ENCODE data around the gene HSD17B2. TPM values are rescaled to one million over a fixed set of nuclear protein-coding genes. Genes with fewer than 3 reads are reported as not detected.

HSD17B2 gene
- polyA plus RNA-seq, 1 of the 3 experiments (the other 2 are of a cell fraction): not detected

DNA sequence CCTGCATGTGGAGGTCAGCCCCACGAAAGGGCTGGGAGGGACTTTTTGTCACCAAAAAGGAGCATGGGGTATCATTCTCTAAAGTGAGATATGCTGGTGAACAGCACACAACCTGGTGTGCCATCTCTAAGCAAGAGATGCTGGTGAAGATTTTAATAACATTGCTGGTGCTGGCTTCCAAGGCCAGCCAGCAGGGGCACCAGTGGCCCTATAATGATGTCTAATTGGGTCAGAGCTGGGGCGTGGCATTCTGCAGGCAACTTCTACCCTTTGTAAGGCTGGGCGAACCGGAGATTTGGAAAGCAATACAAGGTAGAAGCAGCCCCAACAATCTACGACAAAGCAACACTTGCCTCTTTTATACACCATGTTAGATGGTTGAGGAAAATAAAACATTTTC lies 40.6 kb upstream of the HSD17B2 start:
- WGBS (ENCODE audit: low lambda C conversion rate): 61% methylated on average over 5 of the region's 5 CpGs
- no peaks in the 10 kb centered on the region for H3K79me2 ChIP-seq (ENCODE audit: insufficient read depth)
- H3K27ac ChIP-seq (ENCODE audit: low read depth in 2 of 2, low read length in 1 of 2): no peak overlapping the region
- TF ChIP-seq, protein P1, sequence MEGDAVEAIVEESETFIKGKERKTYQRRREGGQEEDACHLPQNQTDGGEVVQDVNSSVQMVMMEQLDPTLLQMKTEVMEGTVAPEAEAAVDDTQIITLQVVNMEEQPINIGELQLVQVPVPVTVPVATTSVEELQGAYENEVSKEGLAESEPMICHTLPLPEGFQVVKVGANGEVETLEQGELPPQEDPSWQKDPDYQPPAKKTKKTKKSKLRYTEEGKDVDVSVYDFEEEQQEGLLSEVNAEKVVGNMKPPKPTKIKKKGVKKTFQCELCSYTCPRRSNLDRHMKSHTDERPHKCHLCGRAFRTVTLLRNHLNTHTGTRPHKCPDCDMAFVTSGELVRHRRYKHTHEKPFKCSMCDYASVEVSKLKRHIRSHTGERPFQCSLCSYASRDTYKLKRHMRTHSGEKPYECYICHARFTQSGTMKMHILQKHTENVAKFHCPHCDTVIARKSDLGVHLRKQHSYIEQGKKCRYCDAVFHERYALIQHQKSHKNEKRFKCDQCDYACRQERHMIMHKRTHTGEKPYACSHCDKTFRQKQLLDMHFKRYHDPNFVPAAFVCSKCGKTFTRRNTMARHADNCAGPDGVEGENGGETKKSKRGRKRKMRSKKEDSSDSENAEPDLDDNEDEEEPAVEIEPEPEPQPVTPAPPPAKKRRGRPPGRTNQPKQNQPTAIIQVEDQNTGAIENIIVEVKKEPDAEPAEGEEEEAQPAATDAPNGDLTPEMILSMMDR (IDR thresholded peaks at IDR 0.05): peak; percentile 30
- no peak for TF ChIP-seq YY1 (IDR thresholded peaks at IDR 0.05; ENCODE audit: low read depth)
- no peaks in the 10 kb centered on the region for H3K27me3 ChIP-seq (ENCODE audit: insufficient read depth)
- no peak overlapping the region for H3K9ac ChIP-seq
- no peaks in the 10 kb centered on the region for H4K20me1 ChIP-seq (ENCODE audit: insufficient read depth)
- DNase-seq: no peak
- H3F3A ChIP-seq (replicated peaks; ENCODE audit: insufficient read depth): peaks cover 4% of the 10 kb centered on the region
- no peaks in the 10 kb centered on the region for H3K9me2 ChIP-seq
- H3K4me1 ChIP-seq (ENCODE audit: control insufficient read depth in 1 of 2, insufficient read depth in 2 of 2, low read depth in 1 of 2, low read length in 1 of 2): peaks cover 0 to 4% of the 10 kb centered on the region in 2 experiments; a peak in 3 of 4 replicates
- no peaks in the 10 kb centered on the region for H3K9me3 ChIP-seq
- no peaks in the 10 kb centered on the region for H3K36me3 ChIP-seq (replicated peaks in 1 of 2; ENCODE audit: control insufficient read depth in 1 of 2, insufficient read depth in 2 of 2, low read length in 1 of 2)
- H2AFZ ChIP-seq (ENCODE audit: low read depth): no peak overlapping the region
- H3K4me3 ChIP-seq (ENCODE audit: low read depth in 2 of 2, low read length in 1 of 2): no peak overlapping the region
- ChIA-PET POLR2A (no interaction called here), CTCF (no interaction called here)
- H3K4me2 ChIP-seq: no peak overlapping the region

DNA sequence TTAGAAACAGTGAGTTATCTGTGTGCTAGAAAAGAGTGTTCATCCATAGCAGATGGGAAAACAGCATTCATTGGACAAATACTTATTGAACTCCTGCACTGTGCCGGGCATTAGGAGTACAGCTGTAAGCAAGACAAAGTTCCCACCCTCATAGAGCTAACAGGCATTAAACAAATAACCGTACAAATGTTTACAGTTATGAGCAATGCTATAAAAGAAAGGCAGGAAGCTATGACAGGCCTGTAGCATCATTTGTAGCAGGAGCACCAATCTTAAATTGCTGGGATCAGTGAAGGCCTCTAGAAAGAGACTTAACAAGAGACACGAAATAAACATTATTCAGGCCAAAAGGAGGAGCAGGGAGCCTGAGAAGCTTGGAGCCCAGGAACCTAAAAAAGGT lies 39.4 kb upstream of the HSD17B2 start:
- H3K4me1 ChIP-seq (ENCODE audit: control insufficient read depth in 1 of 2, insufficient read depth in 2 of 2, low read depth in 1 of 2, low read length in 1 of 2): peaks cover 0 to 4% of the 10 kb centered on the region in 2 experiments; a peak in 3 of 4 replicates
- no peaks in the 10 kb centered on the region for H3K9me3 ChIP-seq
- 43% methylated on average over 3 of the region's 3 CpGs for WGBS (ENCODE audit: low lambda C conversion rate)
- POLR2A ChIA-PET: no interaction called here
- no peaks in the 10 kb centered on the region for H3K79me2 ChIP-seq (ENCODE audit: insufficient read depth)
- H3K9me2 ChIP-seq: no peaks in the 10 kb centered on the region
- H3K36me3 ChIP-seq (replicated peaks in 1 of 2; ENCODE audit: control insufficient read depth in 1 of 2, insufficient read depth in 2 of 2, low read length in 1 of 2): no peaks in the 10 kb centered on the region
- H3K4me2 ChIP-seq: no peak overlapping the region
- no peak overlapping the region for H3K27ac ChIP-seq (ENCODE audit: low read depth in 2 of 2, low read length in 1 of 2)
- H2AFZ ChIP-seq (ENCODE audit: low read depth): no peak overlapping the region
- peaks cover 4% of the 10 kb centered on the region for H3F3A ChIP-seq (replicated peaks; ENCODE audit: insufficient read depth)
- H4K20me1 ChIP-seq (ENCODE audit: insufficient read depth): no peaks in the 10 kb centered on the region
- no peak for DNase-seq
- no peak for TF ChIP-seq SIN3A (IDR thresholded peaks at IDR 0.05; ENCODE audit: borderline replicate concordance, low read depth, low read length)
- TF ChIP-seq RAD21 (IDR thresholded peaks at IDR 0.05; ENCODE audit: low read length): no peak
- no peak for TF ChIP-seq YY1 (IDR thresholded peaks at IDR 0.05; ENCODE audit: low read depth)
- no peak for TF ChIP-seq FOXJ3 (CRISPR knock-in tag; IDR thresholded peaks at IDR 0.05)
- TF ChIP-seq, protein P1 (IDR thresholded peaks at IDR 0.05): no peak
- TF ChIP-seq EP300 (IDR thresholded peaks at IDR 0.05; ENCODE audit: borderline replicate concordance in 1 of 2, low read depth in 1 of 2, low read length in 1 of 2): no peak
- TF ChIP-seq, protein P2, sequence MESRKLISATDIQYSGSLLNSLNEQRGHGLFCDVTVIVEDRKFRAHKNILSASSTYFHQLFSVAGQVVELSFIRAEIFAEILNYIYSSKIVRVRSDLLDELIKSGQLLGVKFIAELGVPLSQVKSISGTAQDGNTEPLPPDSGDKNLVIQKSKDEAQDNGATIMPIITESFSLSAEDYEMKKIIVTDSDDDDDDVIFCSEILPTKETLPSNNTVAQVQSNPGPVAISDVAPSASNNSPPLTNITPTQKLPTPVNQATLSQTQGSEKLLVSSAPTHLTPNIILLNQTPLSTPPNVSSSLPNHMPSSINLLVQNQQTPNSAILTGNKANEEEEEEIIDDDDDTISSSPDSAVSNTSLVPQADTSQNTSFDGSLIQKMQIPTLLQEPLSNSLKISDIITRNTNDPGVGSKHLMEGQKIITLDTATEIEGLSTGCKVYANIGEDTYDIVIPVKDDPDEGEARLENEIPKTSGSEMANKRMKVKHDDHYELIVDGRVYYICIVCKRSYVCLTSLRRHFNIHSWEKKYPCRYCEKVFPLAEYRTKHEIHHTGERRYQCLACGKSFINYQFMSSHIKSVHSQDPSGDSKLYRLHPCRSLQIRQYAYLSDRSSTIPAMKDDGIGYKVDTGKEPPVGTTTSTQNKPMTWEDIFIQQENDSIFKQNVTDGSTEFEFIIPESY (IDR thresholded peaks at IDR 0.05; ENCODE audit: borderline replicate concordance, low read depth): no peak
- TF ChIP-seq, protein P3, sequence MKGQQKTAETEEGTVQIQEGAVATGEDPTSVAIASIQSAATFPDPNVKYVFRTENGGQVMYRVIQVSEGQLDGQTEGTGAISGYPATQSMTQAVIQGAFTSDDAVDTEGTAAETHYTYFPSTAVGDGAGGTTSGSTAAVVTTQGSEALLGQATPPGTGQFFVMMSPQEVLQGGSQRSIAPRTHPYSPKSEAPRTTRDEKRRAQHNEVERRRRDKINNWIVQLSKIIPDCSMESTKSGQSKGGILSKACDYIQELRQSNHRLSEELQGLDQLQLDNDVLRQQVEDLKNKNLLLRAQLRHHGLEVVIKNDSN (IDR thresholded peaks at IDR 0.05; ENCODE audit: borderline replicate concordance, low read depth): no peak
- no peak for TF ChIP-seq MEF2A (IDR thresholded peaks at IDR 0.05; ENCODE audit: borderline replicate concordance, low read depth)
- no peak for TF ChIP-seq MXI1 (IDR thresholded peaks at IDR 0.05; ENCODE audit: low read depth, low read length)
- no peak for TF ChIP-seq SMC3 (IDR thresholded peaks at IDR 0.05; ENCODE audit: low read depth, low read length)
- TF ChIP-seq TCF12 (IDR thresholded peaks at IDR 0.05): no peak
- TF ChIP-seq NRF1 (IDR thresholded peaks at IDR 0.05; ENCODE audit: low read depth, low read length): no peak
- H3K4me3 ChIP-seq (ENCODE audit: low read depth in 2 of 2, low read length in 1 of 2): no peak overlapping the region
- no peak overlapping the region for H3K9ac ChIP-seq
- CTCF ChIA-PET: no interaction called here
- H3K27me3 ChIP-seq (ENCODE audit: insufficient read depth): no peaks in the 10 kb centered on the region

Data from SK-N-SH (cell line).